ENCODE data around the gene PRKG1. TPM values are rescaled to one million over a fixed set of nuclear protein-coding genes. Genes with fewer than 3 reads are reported as not detected.
A peak's percentile ranks its signal among the peaks of the same experiment; 100 is the strongest.

Gene PRKG1
- total RNA-seq = not detected in 2 replicates
- total RNA-seq (2013) = 1.5 TPM
- polyA plus RNA-seq = not detected in 2 replicates
- polyA minus RNA-seq = 0.07 TPM in 1 of 2 replicates, not detected in the other

GRCh38 chr10:51074238-51075028 lies at the start of gene PRKG1:
Gene PRKG1 (plus strand): TSS chr10:51074487.
- Histone ChIP-seq H2AFZ (ENCODE audit: insufficient read depth, low read depth, low read length, poor library complexity, severe bottlenecking) (peak within 1 kb of the TSS; percentile 57), H3K4me3 (ENCODE audit: control extremely low read depth in 1 of 5, extremely low read depth in 1 of 5, insufficient read depth in 1 of 5, low read depth in 2 of 5, low read length in 4 of 5) (peak within 1 kb of the TSS in 2 of 5 experiments; percentile 15 to 20), H3K27me3 (replicated peaks in 1 of 4; ENCODE audit: control extremely low read depth in 1 of 4, control insufficient read depth in 3 of 4, insufficient read depth in 4 of 4, low read length in 3 of 4) (peaks cover 0 to 23% (median 16%) of the 10 kb centered on the region in 4 experiments), H3K27ac (ENCODE audit: low read length in 2 of 2) (no peak within 1 kb of the TSS), H3K79me2 (ENCODE audit: control insufficient read depth, insufficient read depth, low read length) (no peaks in the 10 kb centered on the region), H4K20me1 (ENCODE audit: control insufficient read depth, insufficient read depth, low read length, poor library complexity, severe bottlenecking) (no peaks in the 10 kb centered on the region), H3K4me1 (ENCODE audit: control insufficient read depth in 2 of 2, insufficient read depth in 2 of 2, low read length in 2 of 2) (peaks cover 12 to 19% of the 10 kb centered on the region in 2 donors), H3K4me2 (replicated peaks; ENCODE audit: low read depth, low read length, poor library complexity, severe bottlenecking) (peak within 1 kb of the TSS; percentile 61), H3K9ac (ENCODE audit: low read length) (no peak within 1 kb of the TSS), H3K9me3 (ENCODE audit: control extremely low read depth in 1 of 3, control insufficient read depth in 2 of 3, insufficient read depth in 1 of 3, low read length in 2 of 3) (peaks cover 0 to 8% (median 0%) of the 10 kb centered on the region in 3 donors), H3K36me3 (replicated peaks in 1 of 2; ENCODE audit: control extremely low read depth in 1 of 2, control insufficient read depth in 1 of 2, extremely low read depth in 1 of 2, insufficient read depth in 2 of 2, low read length in 1 of 2) (no peaks in the 10 kb centered on the region)
- no peak for TF ChIP-seq CTCF (IDR thresholded peaks at IDR 0.05)
- no peak for TF ChIP-seq EZH2 (IDR thresholded peaks at IDR 0.05; ENCODE audit: borderline replicate concordance, insufficient read depth, low read depth, low read length, poor library complexity, severe bottlenecking)
- H3K4me1 Mint-ChIP-seq = peaks cover 18% of the 10 kb centered on the region
- no peaks in the 10 kb centered on the region for H3K9me3 Mint-ChIP-seq (ENCODE audit: insufficient read depth)
- H3K27me3 Mint-ChIP-seq = peaks cover 42% of the 10 kb centered on the region
- 5% methylated on average over 59 of the region's 59 CpGs for WGBS (ENCODE audit: insufficient coverage)
- ChIA-PET CTCF (no interaction called here), POLR2A (no interaction called here)
- DNase-seq (peak; percentile 8), ATAC-seq (ENCODE audit: low read depth) (no peak)
- peak within 1 kb of the TSS; percentile 86 for H3K4me3 Mint-ChIP-seq
- no peak within 1 kb of the TSS for H3K27ac Mint-ChIP-seq
- intact Hi-C loops (cut with micrococcal nuclease) = no loop called here

GRCh38 chr10:51028420-51028819 lies 45.9 kb upstream of the PRKG1 start:
- POLR2A ChIA-PET = no interaction called here
- intact Hi-C loops (cut with micrococcal nuclease) = no loop called here
- no peak overlapping the region for H3K27ac Mint-ChIP-seq
- ATAC-seq (ENCODE audit: low read depth) (no peak), DNase-seq (no peak)
- CTCF ChIA-PET = no interaction called here
- Histone ChIP-seq H3K4me1 (ENCODE audit: control insufficient read depth in 2 of 2, insufficient read depth in 2 of 2, low read length in 2 of 2) (no peaks in the 10 kb centered on the region), H3K79me2 (ENCODE audit: control insufficient read depth, insufficient read depth, low read length) (no peaks in the 10 kb centered on the region), H3K27me3 (replicated peaks in 1 of 4; ENCODE audit: control extremely low read depth in 1 of 4, control insufficient read depth in 3 of 4, insufficient read depth in 4 of 4, low read length in 3 of 4) (peaks cover 0 to 3% (median 0%) of the 10 kb centered on the region in 4 experiments), H3K4me2 (replicated peaks; ENCODE audit: low read depth, low read length, poor library complexity, severe bottlenecking) (no peak overlapping the region), H3K9me3 (ENCODE audit: control extremely low read depth in 1 of 3, control insufficient read depth in 2 of 3, insufficient read depth in 1 of 3, low read length in 2 of 3) (no peaks in the 10 kb centered on the region), H4K20me1 (ENCODE audit: control insufficient read depth, insufficient read depth, low read length, poor library complexity, severe bottlenecking) (no peaks in the 10 kb centered on the region), H3K4me3 (ENCODE audit: control extremely low read depth in 1 of 5, extremely low read depth in 1 of 5, insufficient read depth in 1 of 5, low read depth in 2 of 5, low read length in 4 of 5) (no peak overlapping the region), H3K9ac (ENCODE audit: low read length) (no peak overlapping the region), H3K36me3 (replicated peaks in 1 of 2; ENCODE audit: control extremely low read depth in 1 of 2, control insufficient read depth in 1 of 2, extremely low read depth in 1 of 2, insufficient read depth in 2 of 2, low read length in 1 of 2) (no peaks in the 10 kb centered on the region), H2AFZ (ENCODE audit: insufficient read depth, low read depth, low read length, poor library complexity, severe bottlenecking) (no peak overlapping the region), H3K27ac (ENCODE audit: low read length in 2 of 2) (no peak overlapping the region)
- no peaks in the 10 kb centered on the region for H3K27me3 Mint-ChIP-seq
- no peaks in the 10 kb centered on the region for H3K9me3 Mint-ChIP-seq (ENCODE audit: insufficient read depth)
- no peak for TF ChIP-seq CTCF (IDR thresholded peaks at IDR 0.05)
- no peak for TF ChIP-seq EZH2 (IDR thresholded peaks at IDR 0.05; ENCODE audit: borderline replicate concordance, insufficient read depth, low read depth, low read length, poor library complexity, severe bottlenecking)
- H3K4me3 Mint-ChIP-seq = no peak overlapping the region
- H3K4me1 Mint-ChIP-seq = no peaks in the 10 kb centered on the region

All from B cell (primary cell).